ENCODE data around the gene IL3. TPM values are rescaled to one million over a fixed set of nuclear protein-coding genes. Genes with fewer than 3 reads are reported as not detected.

Gene IL3
- total RNA-seq, 2 donors from 2014 or later: 9.7 TPM; not detected in 1

GRCh38 chr5:132064140-132064539 is 3.7 kb downstream of the IL3 start:
- Mint-ChIP-seq H3K27ac (no peak overlapping the region), H3K9me3 (no peaks in the 10 kb centered on the region), H3K36me3 (no peaks in the 10 kb centered on the region)
- ATAC-seq: no peak
- peak in 1 of 2 donors; percentile 56 for DNase-seq (ENCODE audit: low spot score in 2 of 2)

- ATAC-seq (peak; percentile 79 to 80), DNase-seq (ENCODE audit: low spot score in 2 of 2) (peak; percentile 81 to 90)
- no peaks in the 10 kb centered on the region for H3K36me3 Mint-ChIP-seq
- H3K9me3 Mint-ChIP-seq: no peaks in the 10 kb centered on the region
- H3K27ac Mint-ChIP-seq: no peak overlapping the region
Measured at GRCh38 chr5:132064738-132065331, 4.4 kb downstream of the IL3 start.

GRCh38 chr5:132065351-132065937 is 5.0 kb downstream of the IL3 start:
- DNase-seq (ENCODE audit: low spot score in 2 of 2) (peak; percentile 59 to 60), ATAC-seq (peak; percentile 63 to 66)
- no peaks in the 10 kb centered on the region for H3K36me3 Mint-ChIP-seq

GRCh38 chr5:132065951-132066701 is 5.7 kb downstream of the IL3 start:
- no peaks in the 10 kb centered on the region for H3K9me3 Mint-ChIP-seq
- H3K27ac Mint-ChIP-seq: no peak overlapping the region
- DNase-seq (ENCODE audit: low spot score in 2 of 2) (no peak), ATAC-seq (no peak)
- H3K36me3 Mint-ChIP-seq: no peaks in the 10 kb centered on the region

More at GRCh38 chr5:132065351-132065937, 5.0 kb downstream of the IL3 start:
- Mint-ChIP-seq H3K27ac (no peak overlapping the region), H3K9me3 (no peaks in the 10 kb centered on the region)

GRCh38 chr5:132066871-132067270 is 6.4 kb downstream of the IL3 start:
- H3K9me3 Mint-ChIP-seq: no peaks in the 10 kb centered on the region
- H3K36me3 Mint-ChIP-seq: no peaks in the 10 kb centered on the region
- H3K27ac Mint-ChIP-seq: no peak overlapping the region
- DNase-seq (ENCODE audit: low spot score in 2 of 2) (no peak), ATAC-seq (no peak)

- H3K27ac Mint-ChIP-seq: no peak overlapping the region
- no peaks in the 10 kb centered on the region for H3K9me3 Mint-ChIP-seq
- DNase-seq (ENCODE audit: low spot score in 2 of 2): no peak
- no peak for ATAC-seq
- no peaks in the 10 kb centered on the region for H3K36me3 Mint-ChIP-seq
Measured at GRCh38 chr5:132067451-132067850, 7.0 kb downstream of the IL3 start.

GRCh38 chr5:132067941-132068808 is 7.7 kb downstream of the IL3 start:
- no peaks in the 10 kb centered on the region for H3K9me3 Mint-ChIP-seq
- no peaks in the 10 kb centered on the region for H3K36me3 Mint-ChIP-seq
- no peak overlapping the region for H3K27ac Mint-ChIP-seq
- DNase-seq (ENCODE audit: low spot score in 2 of 2) (no peak), ATAC-seq (no peak)

- no peak for ATAC-seq
- DNase-seq (ENCODE audit: low spot score in 2 of 2): no peak
- Mint-ChIP-seq H3K36me3 (no peaks in the 10 kb centered on the region), H3K27ac (no peak overlapping the region), H3K9me3 (no peaks in the 10 kb centered on the region)
Measured at GRCh38 chr5:132069561-132069960, 9.1 kb downstream of the IL3 start.

GRCh38 chr5:132069994-132070393 is 9.5 kb downstream of the IL3 start:
- DNase-seq (ENCODE audit: low spot score in 2 of 2) (no peak), ATAC-seq (no peak)
- H3K27ac Mint-ChIP-seq: no peak overlapping the region
- no peaks in the 10 kb centered on the region for H3K36me3 Mint-ChIP-seq
- no peaks in the 10 kb centered on the region for H3K9me3 Mint-ChIP-seq

GRCh38 chr5:132070460-132071337 is 10.2 kb downstream of the IL3 start:
- no peaks in the 10 kb centered on the region for H3K9me3 Mint-ChIP-seq
- DNase-seq (ENCODE audit: low spot score in 2 of 2) (peak in 1 of 2 donors; percentile 71), ATAC-seq (peak; percentile 62 to 65)
- no peaks in the 10 kb centered on the region for H3K36me3 Mint-ChIP-seq
- peak overlapping the region in 1 of 2 donors; percentile 44 for H3K27ac Mint-ChIP-seq

GRCh38 chr5:132071338-132071707 is 10.9 kb downstream of the IL3 start:
- no peaks in the 10 kb centered on the region for H3K9me3 Mint-ChIP-seq
- ATAC-seq: no peak

GRCh38 chr5:132072070-132072469 is 11.6 kb downstream of the IL3 start:
- ATAC-seq (no peak), DNase-seq (ENCODE audit: low spot score in 2 of 2) (no peak)
- Mint-ChIP-seq H3K36me3 (no peaks in the 10 kb centered on the region), H3K27ac (no peak overlapping the region), H3K9me3 (no peaks in the 10 kb centered on the region)

More at GRCh38 chr5:132071338-132071707, 10.9 kb downstream of the IL3 start:
- no peak for DNase-seq (ENCODE audit: low spot score in 2 of 2)
- no peaks in the 10 kb centered on the region for H3K36me3 Mint-ChIP-seq
- peak overlapping the region in 1 of 2 donors; percentile 44 for H3K27ac Mint-ChIP-seq

GRCh38 chr5:132072528-132072927 is 12.1 kb downstream of the IL3 start:
- DNase-seq (ENCODE audit: low spot score in 2 of 2): no peak
- H3K36me3 Mint-ChIP-seq: no peaks in the 10 kb centered on the region
- no peak overlapping the region for H3K27ac Mint-ChIP-seq
- no peaks in the 10 kb centered on the region for H3K9me3 Mint-ChIP-seq
- no peak for ATAC-seq

- ATAC-seq: peak; percentile 19 to 70
- no peak within 1 kb of the TSS for H3K27ac Mint-ChIP-seq
- DNase-seq (ENCODE audit: low spot score in 2 of 2): no peak
- no peaks in the 10 kb centered on the region for H3K9me3 Mint-ChIP-seq
- no peaks in the 10 kb centered on the region for H3K36me3 Mint-ChIP-seq
Measured at GRCh38 chr5:132073231-132074013, 13.0 kb downstream of the IL3 start, which contains the start of gene CSF2. CSF2 (plus strand) TSS chr5:132073789; CDS start chr5:132073824, 35 bp downstream.

GRCh38 chr5:132074091-132074771 is 13.8 kb downstream of the IL3 start:
- Mint-ChIP-seq H3K36me3 (no peaks in the 10 kb centered on the region), H3K27ac (no peak overlapping the region), H3K9me3 (no peaks in the 10 kb centered on the region)
- DNase-seq (ENCODE audit: low spot score in 2 of 2): no peak
- no peak for ATAC-seq

All from activated naive CD4-positive, alpha-beta T cell treated with anti-CD3 and anti-CD28 coated beads, Interleukin-2, amount 50 U/mL, for 72 hours (primary cell).